Endothelial cell of umbilical vein (primary cell): ENCODE results near the gene ZMYM4. TPM values are rescaled to one million over a fixed set of nuclear protein-coding genes. Genes with fewer than 3 reads are reported as not detected.

Experiments
- BruUV-seq: library from RNA; stranded (reverse); fragments of 400-500 nt; replicated peaks from 2 replicates; lab custom pipeline; 2021; lab: Mats Ljungman, UMichigan
- CTCF ChIA-PET: fragments of 300-600, 350-600 bp; sonication (Branson Sonifier 250); formaldehyde crosslinking; loops from one replicate; lab custom pipeline; 2021; ENCODE audit warnings: antibody characterized with exemption, inconsistent platforms; lab: Charles Lee
- POLR2A ChIA-PET: fragments of 300-600, 350-600 bp; sonication (Branson Sonifier 250); formaldehyde crosslinking; loops from one replicate; lab custom pipeline; 2021; ENCODE audit warnings: antibody characterized with exemption, inconsistent platforms; lab: Charles Lee
- DNase-seq: peaks from one replicate; pipeline ENCODE4 v3.0.0-alpha.2; 2011; ENCODE audit warnings: low read depth, low spot score
- FAIRE-seq: peaks from 2 replicates; lab custom pipeline; 2011; peaks lifted over from hg19 to GRCh38; lab: Jason Lieb, UNC
- H2AFZ ChIP-seq: 2 replicates; pipeline ENCODE4 v1.6.0; 2012; ENCODE audit warnings: low read depth, low read length, control low read depth, inconsistent platforms
- H3K27ac ChIP-seq: 2 replicates; pipeline ENCODE4 v1.5.1; 2011; ENCODE audit warnings: low read depth, mild to moderate bottlenecking, control low read depth, low read length, moderate library complexity; ENCODE audit not compliant: insufficient read depth
- H3K27me3 ChIP-seq, 2 experiments: 2 replicates each; pipeline versions ENCODE4 v1.6.0 to v1.6.1; 2011; ENCODE audit warnings: low read length in 2 of 2, mixed read lengths in 1 of 2; ENCODE audit not compliant: control insufficient read depth in 2 of 2, insufficient read depth in 2 of 2
- H3K36me3 ChIP-seq, 2 experiments: 2 replicates in 1 of 2; 3 replicates in 1 of 2; pipeline ENCODE4 v1.5.1; 2011; ENCODE audit warnings: low read length in 2 of 2, mild to moderate bottlenecking in 1 of 2, moderate library complexity in 1 of 2; ENCODE audit not compliant: control insufficient read depth in 2 of 2, insufficient read depth in 2 of 2; ENCODE audit errors: extremely low read depth in 1 of 2
- H3K4me1 ChIP-seq: 3 replicates; pipeline ENCODE4 v1.5.1; 2011; ENCODE audit warnings: mild to moderate bottlenecking, low read length; ENCODE audit not compliant: control insufficient read depth, insufficient read depth; ENCODE audit errors: extremely low read depth
- H3K4me2 ChIP-seq: 2 replicates; pipeline ENCODE4 v1.6.1; 2011; ENCODE audit warnings: low read length, control low read depth, mixed read lengths; ENCODE audit not compliant: insufficient read depth
- H3K4me3 ChIP-seq, 3 experiments: fragments of 200-600 bp in 1 of 3; sonication (generic), shearing (Covaris generic) in 1 of 3; replicated peaks in 1 of 3; 2 replicates each; pipeline ENCODE4 v1.5.1; 2011 to 2016; ENCODE audit warnings: control low read depth in 3 of 3, low read length in 3 of 3, mild to moderate bottlenecking in 2 of 3, inconsistent platforms in 1 of 3, low read depth in 1 of 3, moderate library complexity in 1 of 3; ENCODE audit not compliant: insufficient read depth in 1 of 3
- H3K79me2 ChIP-seq: 2 replicates; pipeline ENCODE4 v1.6.0; 2012; ENCODE audit warnings: low read length, inconsistent platforms; ENCODE audit not compliant: control insufficient read depth, insufficient read depth
- H3K9ac ChIP-seq: replicated peaks from 2 replicates; pipeline ENCODE3; 2011; ENCODE audit warnings: low read length, control low read depth; ENCODE audit not compliant: insufficient read depth; ENCODE audit errors: extremely low read depth
- H3K9me1 ChIP-seq: replicated peaks from 3 replicates; pipeline ENCODE4 v1.6.0; 2011; ENCODE audit warnings: mild to moderate bottlenecking, low read length; ENCODE audit not compliant: control insufficient read depth, insufficient read depth; ENCODE audit errors: extremely low read depth
- H3K9me3 ChIP-seq: replicated peaks from 2 replicates; pipeline ENCODE4 v1.5.1; 2012; ENCODE audit warnings: low read length, inconsistent platforms; ENCODE audit not compliant: control insufficient read depth, insufficient read depth
- H4K20me1 ChIP-seq: replicated peaks from 2 replicates; pipeline ENCODE3; 2011; ENCODE audit warnings: mild to moderate bottlenecking, low read length; ENCODE audit not compliant: control insufficient read depth, insufficient read depth; ENCODE audit errors: extremely low read depth
- CTCF ChIP-seq, 2 donors: IDR thresholded peaks; 1 replicate in 1 of 2; 2 replicates in 1 of 2; pipeline ENCODE4 v1.5.1; 2011; ENCODE audit warnings: low read length in 2 of 2, mild to moderate bottlenecking in 2 of 2, moderate library complexity in 2 of 2, control low read depth in 1 of 2, inconsistent platforms in 1 of 2, low read depth in 1 of 2; ENCODE audit not compliant: insufficient read depth in 1 of 2; ENCODE audit errors: extremely low read depth in 1 of 2
- EZH2 ChIP-seq: IDR thresholded peaks from 2 replicates; pipeline ENCODE4 v1.6.1; 2012; ENCODE audit warnings: borderline replicate concordance, low read depth, mild to moderate bottlenecking, moderate library complexity, low read length, inconsistent platforms; ENCODE audit not compliant: severe bottlenecking
- FOS ChIP-seq: IDR thresholded peaks from 2 replicates; pipeline ENCODE4 v1.6.1; 2011; ENCODE audit warnings: mild to moderate bottlenecking, low read length, moderate library complexity, borderline replicate concordance; ENCODE audit not compliant: insufficient read depth
- GATA2 ChIP-seq: IDR thresholded peaks from 2 replicates; pipeline ENCODE4 v1.7.0; 2011; ENCODE audit warnings: low read depth, mild to moderate bottlenecking, moderate library complexity, mixed read lengths, low read length; ENCODE audit not compliant: insufficient read length, insufficient read depth
- JUN ChIP-seq: IDR thresholded peaks from 2 replicates; pipeline ENCODE4 v1.6.1; 2011; ENCODE audit warnings: borderline replicate concordance, low read depth; ENCODE audit not compliant: insufficient read length, insufficient read depth
- MAX ChIP-seq: IDR thresholded peaks from 2 replicates; pipeline ENCODE4 v1.6.1; 2011; ENCODE audit not compliant: insufficient read depth, insufficient read length
- MYC ChIP-seq: IDR thresholded peaks from one replicate; pipeline ENCODE4 v1.6.1; 2011; ENCODE audit warnings: mild to moderate bottlenecking, low read depth, low read length
- POLR2A ChIP-seq: IDR thresholded peaks from 2 replicates; pipeline ENCODE4 v1.6.1; 2012; ENCODE audit warnings: low read depth, mild to moderate bottlenecking, control low read depth, low read length
- POLR2AphosphoS5 ChIP-seq: IDR thresholded peaks from 2 replicates; pipeline ENCODE4 v1.6.1; 2012; ENCODE audit warnings: low read depth, mild to moderate bottlenecking, control low read depth, low read length, moderate library complexity; ENCODE audit not compliant: insufficient read depth
- dilution Hi-C: fragments of 300-500 bp; cut with MboI; formaldehyde crosslinking; loops from one replicate; pipeline ENCODE4 v1.15.0; 2019; ENCODE audit warnings: low sequenced_read_pairs; ENCODE audit not compliant: extremely low pct_ligation_motif_present
- intact Hi-C: fragments of 100-400 bp; cut with micrococcal nuclease; formaldehyde crosslinking; loops from one replicate; pipeline ENCODE4 v1.10.0; 2022
- polyA plus RNA-seq, 4 experiments: library from polyadenylated mRNA; depleted of rRNA in 3 of 4; stranded (reverse) in 3 of 4; unstranded in 1 of 4; fragments of >200 nt; gene quantifications; 2 replicates each; pipeline versions ENCODE4 v1.2.1 to v1.2.3, GENCODE V29; 2011 to 2012; ENCODE audit warnings: missing spikeins in 1 of 4
- total RNA-seq: library from RNA; stranded (reverse); gene quantifications from 2 replicates; pipeline ENCODE4 v1.2.3, GENCODE V29; 2021

The ZMYM4 gene
- total and polyA plus RNA-seq, 2 donors (not counting 3 experiments of a cell fraction or from before 2014, with no cell fraction given) = 15.3 to 65.0 TPM

- no peak for FAIRE-seq
- TF ChIP-seq POLR2AphosphoS5 (no peak), MAX (no peak), GATA2 (no peak), FOS (no peak), JUN (no peak), EZH2 (no peak), CTCF (IDR thresholded peaks at IDR 0.05; ENCODE audit: extremely low read depth in 1 of 2, insufficient read depth in 1 of 2, low read depth in 1 of 2, low read length in 2 of 2) (no peak), POLR2A (no peak), MYC (no peak)
- H3K36me3 ChIP-seq = peaks cover 3 to 8% of the 10 kb centered on the region in 2 experiments
- DNase-seq = no peak
- no peak overlapping the region for H3K9ac ChIP-seq
- H3K4me1 ChIP-seq = peaks cover 19% of the 10 kb centered on the region
- BruUV-seq = no TSS peak
- ChIA-PET POLR2A (interaction anchor here (3.6 kb wide), 1 partner anchor 104 kb away, joined by 15 read pairs; the partner anchor contains the start of genes KIAA0319L and NCDN), CTCF (interaction anchor here (0.9 to 10.0 kb wide), 12 partner anchors 13 to 323 kb away, joined by 3 to 363 read pairs (median 30); partner anchors contain the start of genes CLSPN, KIAA0319L and NCDN)
- no peaks in the 10 kb centered on the region for H3K27me3 ChIP-seq
- no peak overlapping the region for H3K27ac ChIP-seq
- H3K9me3 ChIP-seq = no peaks in the 10 kb centered on the region
- H4K20me1 ChIP-seq = no peaks in the 10 kb centered on the region
- no peaks in the 10 kb centered on the region for H3K9me1 ChIP-seq
- no peak overlapping the region for H2AFZ ChIP-seq
- intact Hi-C loops (no loop called here), dilution Hi-C loops (no loop called here)
- H3K4me3 ChIP-seq = no peak overlapping the region
- no peak overlapping the region for H3K4me2 ChIP-seq
- no peaks in the 10 kb centered on the region for H3K79me2 ChIP-seq
Measured at GRCh38 chr1:35453031-35453430, 184.5 kb downstream of the ZMYM4 start.
